ENCODE results near the gene HCCS.

GRCh38 chrX:11081511-11081910, 29.6 kb upstream of the HCCS start:
- TF ChIP-seq EZH2 (conservative IDR thresholded peaks at IDR 0.05; ENCODE audit: low read depth, low read length) = no peak
- no peak for TF ChIP-seq ZMYM4 (CRISPR knock-in tag; IDR thresholded peaks at IDR 0.05)

Data from HepG2 (cell line).